ENCODE measurements around the gene PPP1R9B.
A peak's percentile ranks its signal among the peaks of the same experiment; 100 is the strongest.

GRCh38 chr17:50161023-50161910 lies 10.8 kb upstream of the PPP1R9B start:
- TF ChIP-seq, protein P1, sequence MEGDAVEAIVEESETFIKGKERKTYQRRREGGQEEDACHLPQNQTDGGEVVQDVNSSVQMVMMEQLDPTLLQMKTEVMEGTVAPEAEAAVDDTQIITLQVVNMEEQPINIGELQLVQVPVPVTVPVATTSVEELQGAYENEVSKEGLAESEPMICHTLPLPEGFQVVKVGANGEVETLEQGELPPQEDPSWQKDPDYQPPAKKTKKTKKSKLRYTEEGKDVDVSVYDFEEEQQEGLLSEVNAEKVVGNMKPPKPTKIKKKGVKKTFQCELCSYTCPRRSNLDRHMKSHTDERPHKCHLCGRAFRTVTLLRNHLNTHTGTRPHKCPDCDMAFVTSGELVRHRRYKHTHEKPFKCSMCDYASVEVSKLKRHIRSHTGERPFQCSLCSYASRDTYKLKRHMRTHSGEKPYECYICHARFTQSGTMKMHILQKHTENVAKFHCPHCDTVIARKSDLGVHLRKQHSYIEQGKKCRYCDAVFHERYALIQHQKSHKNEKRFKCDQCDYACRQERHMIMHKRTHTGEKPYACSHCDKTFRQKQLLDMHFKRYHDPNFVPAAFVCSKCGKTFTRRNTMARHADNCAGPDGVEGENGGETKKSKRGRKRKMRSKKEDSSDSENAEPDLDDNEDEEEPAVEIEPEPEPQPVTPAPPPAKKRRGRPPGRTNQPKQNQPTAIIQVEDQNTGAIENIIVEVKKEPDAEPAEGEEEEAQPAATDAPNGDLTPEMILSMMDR (IDR thresholded peaks at IDR 0.05; ENCODE audit: poor library complexity), result peak; percentile 99
- no peak for TF ChIP-seq EZH2 (IDR thresholded peaks at IDR 0.05; ENCODE audit: borderline replicate concordance)

Data from hepatocyte (in vitro differentiated cells).